ENCODE measurements around the gene PIGB. TPM values are rescaled to one million over a fixed set of nuclear protein-coding genes. Genes with fewer than 3 reads are reported as not detected.

Gene PIGB
- total RNA-seq, 1 experiment from 2014 or later = 19.3 TPM

- Histone ChIP-seq H3K27ac (ENCODE audit: low read length) (no peak overlapping the region), H3K36me3 (ENCODE audit: control insufficient read depth, insufficient read depth, low read length) (no peaks in the 10 kb centered on the region), H3K9me3 (ENCODE audit: control insufficient read depth, insufficient read depth, low read depth, low read length) (no peaks in the 10 kb centered on the region), H3K4me3 (ENCODE audit: low read depth in 2 of 2, low read length in 2 of 2) (no peak overlapping the region), H3K27me3 (ENCODE audit: control insufficient read depth, insufficient read depth, low read length) (no peaks in the 10 kb centered on the region), H3K4me1 (ENCODE audit: control insufficient read depth, insufficient read depth, low read length) (no peaks in the 10 kb centered on the region)
- TF ChIP-seq POLR2AphosphoS5 (IDR thresholded peaks at IDR 0.05; ENCODE audit: low read depth, low read length) (no peak), SIN3A (IDR thresholded peaks at IDR 0.05; ENCODE audit: borderline replicate concordance, insufficient read depth, low read depth, low read length) (no peak), TCF7L2 (IDR thresholded peaks at IDR 0.05; ENCODE audit: low read depth, low read length) (no peak), CTCF (IDR thresholded peaks at IDR 0.05) (no peak)
- TF ChIP-seq, protein P1, sequence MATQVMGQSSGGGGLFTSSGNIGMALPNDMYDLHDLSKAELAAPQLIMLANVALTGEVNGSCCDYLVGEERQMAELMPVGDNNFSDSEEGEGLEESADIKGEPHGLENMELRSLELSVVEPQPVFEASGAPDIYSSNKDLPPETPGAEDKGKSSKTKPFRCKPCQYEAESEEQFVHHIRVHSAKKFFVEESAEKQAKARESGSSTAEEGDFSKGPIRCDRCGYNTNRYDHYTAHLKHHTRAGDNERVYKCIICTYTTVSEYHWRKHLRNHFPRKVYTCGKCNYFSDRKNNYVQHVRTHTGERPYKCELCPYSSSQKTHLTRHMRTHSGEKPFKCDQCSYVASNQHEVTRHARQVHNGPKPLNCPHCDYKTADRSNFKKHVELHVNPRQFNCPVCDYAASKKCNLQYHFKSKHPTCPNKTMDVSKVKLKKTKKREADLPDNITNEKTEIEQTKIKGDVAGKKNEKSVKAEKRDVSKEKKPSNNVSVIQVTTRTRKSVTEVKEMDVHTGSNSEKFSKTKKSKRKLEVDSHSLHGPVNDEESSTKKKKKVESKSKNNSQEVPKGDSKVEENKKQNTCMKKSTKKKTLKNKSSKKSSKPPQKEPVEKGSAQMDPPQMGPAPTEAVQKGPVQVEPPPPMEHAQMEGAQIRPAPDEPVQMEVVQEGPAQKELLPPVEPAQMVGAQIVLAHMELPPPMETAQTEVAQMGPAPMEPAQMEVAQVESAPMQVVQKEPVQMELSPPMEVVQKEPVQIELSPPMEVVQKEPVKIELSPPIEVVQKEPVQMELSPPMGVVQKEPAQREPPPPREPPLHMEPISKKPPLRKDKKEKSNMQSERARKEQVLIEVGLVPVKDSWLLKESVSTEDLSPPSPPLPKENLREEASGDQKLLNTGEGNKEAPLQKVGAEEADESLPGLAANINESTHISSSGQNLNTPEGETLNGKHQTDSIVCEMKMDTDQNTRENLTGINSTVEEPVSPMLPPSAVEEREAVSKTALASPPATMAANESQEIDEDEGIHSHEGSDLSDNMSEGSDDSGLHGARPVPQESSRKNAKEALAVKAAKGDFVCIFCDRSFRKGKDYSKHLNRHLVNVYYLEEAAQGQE (IDR thresholded peaks at IDR 0.05; ENCODE audit: insufficient read depth in 1 of 2, low read depth in 2 of 2, low read length in 1 of 2) = no peak
- ChIA-PET CTCF (no interaction called here), POLR2A (no interaction called here)
- DNase-seq (ENCODE audit: low read depth, low spot score) (no peak), ATAC-seq (no peak)
- BruUV-seq (replicated peaks) = no TSS peak
- in situ Hi-C loops (cut with HindIII; ENCODE audit: low pct_unique_long_range_greater_than_20kb, low sequenced_read_pairs) (no loop called here), intact Hi-C loops (cut with micrococcal nuclease; ENCODE audit: unreplicated experiment) (no loop called here)
Measured at GRCh38 chr15:55282284-55282833, 36.7 kb upstream of the PIGB start.

- ATAC-seq (no peak), DNase-seq (ENCODE audit: low read depth, low spot score) (no peak)
- POLR2A ChIA-PET = no interaction called here
- H3K9me3 ChIP-seq (ENCODE audit: control insufficient read depth, insufficient read depth, low read depth, low read length) = no peaks in the 10 kb centered on the region
- BruUV-seq (replicated peaks) = no TSS peak
- H3K27me3 ChIP-seq (ENCODE audit: control insufficient read depth, insufficient read depth, low read length) = no peaks in the 10 kb centered on the region
- no peak for TF ChIP-seq POLR2AphosphoS5 (IDR thresholded peaks at IDR 0.05; ENCODE audit: low read depth, low read length)
- no peak for TF ChIP-seq TCF7L2 (IDR thresholded peaks at IDR 0.05; ENCODE audit: low read depth, low read length)
- no peak for TF ChIP-seq CTCF (IDR thresholded peaks at IDR 0.05)
- TF ChIP-seq SIN3A (IDR thresholded peaks at IDR 0.05; ENCODE audit: borderline replicate concordance, insufficient read depth, low read depth, low read length) = no peak
- TF ChIP-seq, protein P1 (IDR thresholded peaks at IDR 0.05; ENCODE audit: insufficient read depth in 1 of 2, low read depth in 2 of 2, low read length in 1 of 2) = no peak
- in situ Hi-C loops (cut with HindIII; ENCODE audit: low pct_unique_long_range_greater_than_20kb, low sequenced_read_pairs) (no loop called here), intact Hi-C loops (cut with micrococcal nuclease; ENCODE audit: unreplicated experiment) (no loop called here)
- H3K27ac ChIP-seq (ENCODE audit: low read length) = no peak overlapping the region
- CTCF ChIA-PET = no interaction called here
- no peaks in the 10 kb centered on the region for H3K4me1 ChIP-seq (ENCODE audit: control insufficient read depth, insufficient read depth, low read length)
- H3K36me3 ChIP-seq (ENCODE audit: control insufficient read depth, insufficient read depth, low read length) = no peaks in the 10 kb centered on the region
- no peak overlapping the region for H3K4me3 ChIP-seq (ENCODE audit: low read depth in 2 of 2, low read length in 2 of 2)
Measured at GRCh38 chr15:55283379-55284147, 35.5 kb upstream of the PIGB start.
